Endodermal cell (in vitro differentiated cells): Measurements from ENCODE around the gene TRAF4. TPM values are rescaled to one million over a fixed set of nuclear protein-coding genes. Genes with fewer than 3 reads are reported as not detected.

Experiments
- DNase-seq: peaks from one replicate; pipeline ENCODE4 v3.0.0-alpha.2; 2017
- H3K27ac ChIP-seq: 2 replicates; pipeline ENCODE4 v1.5.1; 2013; ENCODE audit warnings: mild to moderate bottlenecking, low read depth, low read length, moderate library complexity
- H3K27me3 ChIP-seq: 2 replicates; pipeline ENCODE4 v1.6.1; 2013; ENCODE audit warnings: mild to moderate bottlenecking, low read length, moderate library complexity; ENCODE audit not compliant: insufficient read depth, control insufficient read depth, poor library complexity, severe bottlenecking
- H3K36me3 ChIP-seq: 2 replicates; pipeline ENCODE4 v1.7.0; 2013; ENCODE audit warnings: mild to moderate bottlenecking, low read length, moderate library complexity; ENCODE audit not compliant: control insufficient read depth, insufficient read depth
- H3K4me1 ChIP-seq: one replicate; pipeline ENCODE4 v1.7.0; 2013; ENCODE audit warnings: low read length; ENCODE audit not compliant: control insufficient read depth, insufficient read depth
- H3K4me3 ChIP-seq: 2 replicates; pipeline ENCODE4 v1.5.1; 2013; ENCODE audit warnings: mild to moderate bottlenecking, low read length, moderate library complexity
- H3K9ac ChIP-seq: 2 replicates; pipeline ENCODE4 v1.6.1; 2013; ENCODE audit warnings: mild to moderate bottlenecking, low read length, moderate library complexity; ENCODE audit not compliant: poor library complexity, severe bottlenecking; ENCODE audit errors: extremely low read depth
- H3K9me3 ChIP-seq: 2 replicates; pipeline ENCODE4 v1.6.1; 2013; ENCODE audit warnings: mild to moderate bottlenecking, low read length, moderate library complexity; ENCODE audit not compliant: control insufficient read depth
- H3K27ac Mint-ChIP-seq: 2 replicates; pipeline ENCODE4 v1.8.0; 2020; ENCODE audit warnings: mixed read lengths
- H3K27me3 Mint-ChIP-seq: 2 replicates; pipeline ENCODE4 v1.8.0; 2021; ENCODE audit warnings: mild to moderate bottlenecking, mixed read lengths; ENCODE audit not compliant: insufficient read depth
- H3K36me3 Mint-ChIP-seq: 2 replicates; pipeline ENCODE4 v1.8.0; 2020; ENCODE audit warnings: low read depth, mixed read lengths
- H3K4me1 Mint-ChIP-seq: 2 replicates; pipeline ENCODE4 v1.8.0; 2020; ENCODE audit warnings: mixed read lengths
- H3K4me3 Mint-ChIP-seq: 2 replicates; pipeline ENCODE4 v1.8.0; 2020; ENCODE audit warnings: mild to moderate bottlenecking, moderate library complexity, mixed read lengths
- H3K9me3 Mint-ChIP-seq: 2 replicates; pipeline ENCODE4 v1.8.0; 2020; ENCODE audit warnings: mild to moderate bottlenecking, mixed read lengths
- WGBS, 2 experiments: methylation state at CpG; one replicate each; pipeline versions ENCODE4 v1.1.5 to v1.1.7; 2013; ENCODE audit warnings: missing lambda C conversion rate in 2 of 2, mixed read lengths in 1 of 2; ENCODE audit not compliant: insufficient coverage in 1 of 2, insufficient read length in 1 of 2; 5-methylcytosine and 5-hydroxymethylcytosine counted together
- total RNA-seq, 2 donors: library from RNA; stranded (reverse); fragmentation: NEBNext Ultra II Directional in 1 of 2; extraction: Animal tissue kit (Norgen Biotek cat#: 25700) in 1 of 2; gene quantifications; 2 replicates in 1 of 2; 3 replicates in 1 of 2; pipeline ENCODE4 v1.2.1, GENCODE V29; 2021
- TF ChIP-seq, protein P1 (sequence below): fragments of 200-600 bp; sonication (generic); conservative IDR thresholded peaks from 2 replicates; pipeline ENCODE4 v1.5.0; 2021; ENCODE audit warnings: antibody characterized with exemption, mild to moderate bottlenecking

TRAF4 gene
- total RNA-seq, 2 donors from 2014 or later, result 168 to 169 TPM

DNA sequence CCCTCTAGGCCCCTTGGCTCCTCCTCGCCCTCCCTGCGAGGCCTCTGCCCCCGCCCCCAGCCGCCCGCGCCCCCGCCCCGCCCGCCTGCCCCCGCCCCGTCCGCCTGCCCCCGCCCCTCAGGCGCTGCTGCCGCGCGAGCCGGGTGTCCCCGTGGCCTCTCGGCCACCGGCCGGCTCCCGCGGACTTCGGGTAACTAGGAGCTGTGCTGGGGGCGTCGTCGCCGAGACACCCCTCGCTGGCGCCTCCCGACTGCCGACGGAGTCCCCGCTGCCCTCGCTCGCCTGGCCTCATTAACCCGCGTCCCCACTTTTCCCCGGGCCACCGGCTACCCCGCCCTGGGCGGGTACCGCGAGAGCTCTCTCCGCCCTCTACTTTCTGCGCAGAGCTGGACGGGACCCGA lies 17.6 kb upstream of the TRAF4 start, which contains the start of gene TLCD1:
Gene TLCD1, minus strand, starts transcription at position 8 of the 401 bp plus-strand sequence. CDS start 136 bp downstream, outside the sequence.
- 0% methylated on average over 5 to 49 of the region's 49 CpGs for WGBS, 2 experiments
- Mint-ChIP-seq H3K9me3 (no peaks in the 10 kb centered on the region), H3K36me3 (peaks cover 34% of the 10 kb centered on the region), H3K27me3 (no peaks in the 10 kb centered on the region), H3K27ac (peak within 1 kb of the TSS; percentile 99), H3K4me3 (peak within 1 kb of the TSS; percentile 89), H3K4me1 (peaks cover 37% of the 10 kb centered on the region)
- Histone ChIP-seq H3K9ac (peak within 1 kb of the TSS; percentile 75), H3K4me3 (peak within 1 kb of the TSS; percentile 92), H3K36me3 (peaks cover 32% of the 10 kb centered on the region), H3K27me3 (no peaks in the 10 kb centered on the region), H3K9me3 (no peaks in the 10 kb centered on the region), H3K4me1 (peaks cover 6% of the 10 kb centered on the region), H3K27ac (peak within 1 kb of the TSS; percentile 85)
- TF ChIP-seq, protein P1, sequence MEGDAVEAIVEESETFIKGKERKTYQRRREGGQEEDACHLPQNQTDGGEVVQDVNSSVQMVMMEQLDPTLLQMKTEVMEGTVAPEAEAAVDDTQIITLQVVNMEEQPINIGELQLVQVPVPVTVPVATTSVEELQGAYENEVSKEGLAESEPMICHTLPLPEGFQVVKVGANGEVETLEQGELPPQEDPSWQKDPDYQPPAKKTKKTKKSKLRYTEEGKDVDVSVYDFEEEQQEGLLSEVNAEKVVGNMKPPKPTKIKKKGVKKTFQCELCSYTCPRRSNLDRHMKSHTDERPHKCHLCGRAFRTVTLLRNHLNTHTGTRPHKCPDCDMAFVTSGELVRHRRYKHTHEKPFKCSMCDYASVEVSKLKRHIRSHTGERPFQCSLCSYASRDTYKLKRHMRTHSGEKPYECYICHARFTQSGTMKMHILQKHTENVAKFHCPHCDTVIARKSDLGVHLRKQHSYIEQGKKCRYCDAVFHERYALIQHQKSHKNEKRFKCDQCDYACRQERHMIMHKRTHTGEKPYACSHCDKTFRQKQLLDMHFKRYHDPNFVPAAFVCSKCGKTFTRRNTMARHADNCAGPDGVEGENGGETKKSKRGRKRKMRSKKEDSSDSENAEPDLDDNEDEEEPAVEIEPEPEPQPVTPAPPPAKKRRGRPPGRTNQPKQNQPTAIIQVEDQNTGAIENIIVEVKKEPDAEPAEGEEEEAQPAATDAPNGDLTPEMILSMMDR, result no peak
- DNase-seq, result peak; percentile 94

DNA sequence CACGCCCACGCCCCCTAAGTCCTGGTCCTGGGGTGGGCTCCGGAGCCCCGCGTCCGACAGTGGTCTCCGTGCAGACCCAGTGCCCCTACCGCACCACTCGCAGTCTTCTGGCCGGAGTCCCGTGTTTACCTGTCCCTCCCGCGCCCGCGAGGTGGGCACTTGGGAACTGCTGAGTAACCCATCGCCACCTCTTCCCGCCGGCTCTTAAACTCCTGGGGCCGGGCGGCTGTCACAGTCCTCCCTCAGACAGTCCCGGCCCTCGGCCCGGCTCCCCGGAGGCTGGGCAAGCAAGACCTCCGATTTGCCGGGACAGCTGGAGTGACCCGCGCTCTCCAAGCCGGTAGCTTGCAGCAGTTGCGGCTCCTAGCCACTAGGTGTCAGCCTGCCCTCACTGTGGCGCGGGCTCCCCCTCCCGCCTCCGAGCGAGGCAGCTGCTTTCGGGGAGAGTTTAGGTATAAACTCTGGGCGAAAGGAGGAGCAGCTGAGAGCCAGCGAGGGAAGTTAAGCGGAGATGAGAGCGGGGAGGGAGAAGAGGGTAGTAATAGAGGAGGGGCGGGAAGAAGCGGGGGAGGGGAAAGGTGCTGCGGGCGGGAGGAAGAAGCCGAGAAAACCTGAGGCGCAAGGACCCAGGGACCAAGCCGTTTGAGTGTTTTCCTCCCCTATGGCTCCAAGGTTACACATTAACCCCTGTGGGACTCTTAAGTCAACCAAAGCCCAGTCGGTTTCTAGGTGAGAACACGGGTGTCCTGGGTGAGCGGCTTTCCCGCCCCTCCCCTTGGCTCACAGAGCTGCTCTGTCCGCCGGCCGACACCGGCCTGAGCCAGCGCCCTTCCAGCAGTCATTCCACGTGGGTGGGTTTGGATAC lies 17.0 kb upstream of the TRAF4 start:
- H3K4me1 ChIP-seq, result peaks cover 4% of the 10 kb centered on the region
- peaks cover 31% of the 10 kb centered on the region for H3K4me1 Mint-ChIP-seq
- TF ChIP-seq, protein P1, result peak; percentile 99
- no peaks in the 10 kb centered on the region for H3K27me3 Mint-ChIP-seq
- DNase-seq, result peak; percentile 100
- H3K36me3 Mint-ChIP-seq, result peaks cover 28% of the 10 kb centered on the region
- H3K9me3 Mint-ChIP-seq, result no peaks in the 10 kb centered on the region
- peak overlapping the region; percentile 85 for H3K27ac ChIP-seq
- peak overlapping the region; percentile 92 for H3K4me3 ChIP-seq
- peak overlapping the region; percentile 89 for H3K4me3 Mint-ChIP-seq
- H3K27me3 ChIP-seq, result no peaks in the 10 kb centered on the region
- H3K27ac Mint-ChIP-seq, result peak overlapping the region; percentile 97
- H3K36me3 ChIP-seq, result peaks cover 27% of the 10 kb centered on the region
- peak overlapping the region; percentile 75 for H3K9ac ChIP-seq
- WGBS, 2 experiments, result 0% methylated on average over 20 to 55 of the region's 57 CpGs
- H3K9me3 ChIP-seq, result no peaks in the 10 kb centered on the region

DNA sequence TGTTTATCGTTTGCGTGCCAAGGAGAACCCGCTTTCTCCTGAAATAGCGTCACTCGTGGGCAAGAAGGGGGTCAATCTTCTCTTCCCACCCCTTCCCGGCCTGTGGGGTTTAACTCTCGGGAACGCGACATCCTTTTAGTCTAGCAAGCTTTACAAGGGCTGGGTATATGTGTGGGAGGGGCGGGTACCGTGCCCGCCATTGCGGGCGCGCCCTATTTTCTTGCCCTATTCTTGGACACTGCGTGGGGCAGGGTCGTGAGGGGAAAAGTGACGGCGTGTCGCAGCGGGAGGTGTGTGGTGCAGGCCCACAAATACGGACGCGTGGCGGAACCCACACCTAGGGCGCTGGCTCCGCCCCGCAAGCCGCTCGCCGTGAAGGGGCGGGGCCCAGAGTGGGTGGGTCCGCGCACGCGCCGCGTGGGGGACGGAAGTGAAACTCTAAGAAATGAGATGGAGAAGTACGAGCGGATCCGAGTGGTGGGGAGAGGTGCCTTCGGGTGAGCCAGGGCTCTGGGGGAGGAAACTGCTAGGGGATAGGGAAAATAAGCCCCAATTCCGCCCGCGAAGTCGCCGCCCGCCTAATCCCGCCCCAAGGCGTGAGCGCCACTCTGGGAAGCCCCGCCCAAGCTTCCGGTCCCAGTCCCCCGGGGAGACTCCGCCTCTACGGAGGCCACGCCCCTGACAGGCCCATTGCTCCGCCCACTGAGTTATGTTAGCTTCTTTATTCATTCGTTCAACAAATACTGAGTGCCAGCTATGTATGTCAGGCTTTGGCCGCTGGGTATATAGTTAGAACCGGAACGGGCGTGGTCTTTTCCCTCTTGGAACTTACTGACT lies 15.2 kb upstream of the TRAF4 start, which contains the start of gene NEK8:
Gene NEK8, plus strand, starts transcription at position 425 of the 837 bp plus-strand sequence. Its CDS starts 26 bp downstream, at position 451.
- H3K9ac ChIP-seq, result peak within 1 kb of the TSS; percentile 75
- peak within 1 kb of the TSS; percentile 92 for H3K4me3 ChIP-seq
- H3K9me3 ChIP-seq, result no peaks in the 10 kb centered on the region
- no peaks in the 10 kb centered on the region for H3K27me3 ChIP-seq
- DNase-seq, result peak; percentile 99
- Mint-ChIP-seq H3K9me3 (no peaks in the 10 kb centered on the region), H3K27ac (peak within 1 kb of the TSS; percentile 97), H3K27me3 (no peaks in the 10 kb centered on the region), H3K4me3 (peak within 1 kb of the TSS; percentile 89), H3K4me1 (peaks cover 20% of the 10 kb centered on the region), H3K36me3 (peaks cover 12% of the 10 kb centered on the region)
- peaks cover 12% of the 10 kb centered on the region for H3K36me3 ChIP-seq
- H3K27ac ChIP-seq, result peak within 1 kb of the TSS; percentile 55
- no peaks in the 10 kb centered on the region for H3K4me1 ChIP-seq
- WGBS, 2 experiments, result 0% methylated on average over 6 to 61 of the region's 64 CpGs
- TF ChIP-seq, protein P1, result no peak
